Tibial nerve (tissue), 4 donors: ENCODE data around the gene SNRNP70. TPM values are rescaled to one million over a fixed set of nuclear protein-coding genes. Genes with fewer than 3 reads are reported as not detected.

ENCODE experiments used
- DNase-seq, 2 donors: peaks; one replicate each; pipeline ENCODE4 v3.0.0-alpha.2; 2019; ENCODE audit warnings: low spot score in 2 of 2
- H3K27ac ChIP-seq, 4 donors: fragments of 200-600 bp; sonication (generic) in 3 of 4; one replicate each; pipeline ENCODE4 v1.5.1; 2017 to 2019; ENCODE audit warnings: mild to moderate bottlenecking in 1 of 4
- H3K27me3 ChIP-seq, 2 donors: fragments of 200-600 bp; sonication (generic) in 1 of 2; one replicate each; pipeline versions ENCODE4 v1.5.1 to v1.6.0; 2017 to 2019
- H3K36me3 ChIP-seq, 3 donors: fragments of 200-600 bp; sonication (generic); one replicate each; pipeline ENCODE4 v1.5.1; 2018 to 2019
- H3K4me1 ChIP-seq, 4 donors: fragments of 200-600 bp; sonication (generic) in 3 of 4; one replicate each; pipeline ENCODE4 v1.5.1; 2017 to 2019
- H3K4me3 ChIP-seq, 4 donors: fragments of 200-600 bp; sonication (generic) in 3 of 4; one replicate each; pipeline ENCODE4 v1.5.1; 2017 to 2019; ENCODE audit warnings: mild to moderate bottlenecking in 1 of 4, moderate library complexity in 1 of 4
- H3K9me3 ChIP-seq, 4 donors: fragments of 200-600 bp; sonication (generic) in 3 of 4; one replicate each; pipeline ENCODE4 v1.5.1; 2017 to 2019
- EP300 ChIP-seq, 2 donors: sonication (generic); formaldehyde crosslinking; IDR thresholded peaks; one replicate each; pipeline ENCODE4 v1.6.1; 2017; ENCODE audit warnings: antibody characterized with exemption in 2 of 2, mild to moderate bottlenecking in 1 of 2
- POLR2A ChIP-seq, 2 donors: fragments of 450-650 bp; IDR thresholded peaks; one replicate each; pipeline ENCODE4 v1.6.1; 2017; ENCODE audit warnings: antibody characterized with exemption in 2 of 2, mild to moderate bottlenecking in 2 of 2, moderate library complexity in 2 of 2
- WGBS, 2 donors: methylation state at CpG; one replicate each; pipeline ENCODE4 v1.1.5; 2018; 5-methylcytosine and 5-hydroxymethylcytosine counted together
- small RNA-seq: library from RNA; depleted of rRNA; stranded (forward); fragments of <200 nt; gene quantifications from one replicate; pipeline ENCODE3, GENCODE V24; 2016
- total RNA-seq, 4 donors: library from RNA; depleted of rRNA; stranded (reverse); fragments of >200 nt; gene quantifications; one replicate each; pipeline ENCODE4 v1.1.0, GENCODE V29; 2016
- TF ChIP-seq, protein P1 (sequence below), 5 experiments: fragments of 200-600 bp in 3 of 5; fragments of 450-650 bp in 2 of 5; sonication (generic) in 3 of 5; IDR thresholded peaks; one replicate each; pipeline ENCODE4 v1.5.1; 2016 to 2019; ENCODE audit warnings: antibody characterized with exemption in 5 of 5, mild to moderate bottlenecking in 3 of 5, moderate library complexity in 2 of 5

SNRNP70 gene
- total RNA-seq, 4 donors from 2014 or later = 286 to 444 (median 400) TPM

DNA sequence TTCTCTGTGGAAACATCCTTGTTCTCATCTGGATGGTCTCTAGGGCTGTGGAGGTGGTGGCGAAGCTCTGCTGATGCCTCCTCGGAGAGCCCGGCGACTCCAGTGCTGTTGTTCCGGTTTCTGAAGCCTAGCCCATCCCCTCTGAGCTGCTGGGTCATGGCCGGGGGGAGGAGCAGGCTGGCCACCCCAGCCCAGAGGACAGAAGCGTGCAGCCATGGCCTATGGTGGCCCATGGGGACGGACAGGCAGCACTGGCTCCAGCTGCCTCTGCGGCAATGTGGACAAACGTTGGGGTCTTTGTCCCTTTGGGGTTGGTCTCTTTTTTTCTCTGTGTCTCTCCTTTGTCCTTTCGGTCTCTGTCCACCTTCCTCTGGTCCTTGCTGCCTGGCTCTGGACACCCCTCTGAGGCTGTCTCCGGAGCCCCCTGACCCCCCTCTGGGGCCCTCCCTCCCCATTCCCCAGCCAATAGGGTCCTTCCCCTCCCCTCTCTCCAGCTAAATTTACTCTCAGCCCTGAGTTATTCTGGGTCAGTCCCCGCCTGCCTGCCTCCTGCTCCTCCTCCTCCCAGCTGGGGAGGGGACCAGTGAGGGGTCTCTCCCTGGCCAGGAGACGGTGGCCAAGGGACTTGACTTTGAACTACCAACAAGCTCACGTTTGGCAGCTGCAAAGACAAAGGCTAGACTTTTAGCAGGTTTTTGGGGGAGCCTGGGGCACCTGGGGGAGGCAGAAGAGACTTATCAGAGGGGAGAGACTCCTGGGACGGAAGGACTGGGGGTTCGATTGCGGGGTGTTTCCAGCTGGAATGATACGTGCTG lies 70.0 kb downstream of the SNRNP70 start, which contains the start of gene HRC:
Gene HRC (minus strand): TSS at position 392 of the 815 bp plus-strand sequence. CDS start 159 bp downstream, at position 233.
- Histone ChIP-seq H3K4me1 (peaks cover 0 to 36% (median 19%) of the 10 kb centered on the region in 4 donors), H3K9me3 (no peaks in the 10 kb centered on the region), H3K4me3 (no peak within 1 kb of the TSS), H3K27me3 (peaks cover 0 to 30% of the 10 kb centered on the region in 2 donors), H3K27ac (peak within 1 kb of the TSS in 1 of 4 donors; percentile 26), H3K36me3 (no peaks in the 10 kb centered on the region)
- 30 to 47% methylated on average over 19 of the region's 19 CpGs for WGBS, 2 donors
- no peak for DNase-seq
- TF ChIP-seq, protein P1, sequence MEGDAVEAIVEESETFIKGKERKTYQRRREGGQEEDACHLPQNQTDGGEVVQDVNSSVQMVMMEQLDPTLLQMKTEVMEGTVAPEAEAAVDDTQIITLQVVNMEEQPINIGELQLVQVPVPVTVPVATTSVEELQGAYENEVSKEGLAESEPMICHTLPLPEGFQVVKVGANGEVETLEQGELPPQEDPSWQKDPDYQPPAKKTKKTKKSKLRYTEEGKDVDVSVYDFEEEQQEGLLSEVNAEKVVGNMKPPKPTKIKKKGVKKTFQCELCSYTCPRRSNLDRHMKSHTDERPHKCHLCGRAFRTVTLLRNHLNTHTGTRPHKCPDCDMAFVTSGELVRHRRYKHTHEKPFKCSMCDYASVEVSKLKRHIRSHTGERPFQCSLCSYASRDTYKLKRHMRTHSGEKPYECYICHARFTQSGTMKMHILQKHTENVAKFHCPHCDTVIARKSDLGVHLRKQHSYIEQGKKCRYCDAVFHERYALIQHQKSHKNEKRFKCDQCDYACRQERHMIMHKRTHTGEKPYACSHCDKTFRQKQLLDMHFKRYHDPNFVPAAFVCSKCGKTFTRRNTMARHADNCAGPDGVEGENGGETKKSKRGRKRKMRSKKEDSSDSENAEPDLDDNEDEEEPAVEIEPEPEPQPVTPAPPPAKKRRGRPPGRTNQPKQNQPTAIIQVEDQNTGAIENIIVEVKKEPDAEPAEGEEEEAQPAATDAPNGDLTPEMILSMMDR (IDR thresholded peaks at IDR 0.05) = no peak
- TF ChIP-seq EP300 (IDR thresholded peaks at IDR 0.05) (no peak), POLR2A (IDR thresholded peaks at IDR 0.05) (no peak)

DNA sequence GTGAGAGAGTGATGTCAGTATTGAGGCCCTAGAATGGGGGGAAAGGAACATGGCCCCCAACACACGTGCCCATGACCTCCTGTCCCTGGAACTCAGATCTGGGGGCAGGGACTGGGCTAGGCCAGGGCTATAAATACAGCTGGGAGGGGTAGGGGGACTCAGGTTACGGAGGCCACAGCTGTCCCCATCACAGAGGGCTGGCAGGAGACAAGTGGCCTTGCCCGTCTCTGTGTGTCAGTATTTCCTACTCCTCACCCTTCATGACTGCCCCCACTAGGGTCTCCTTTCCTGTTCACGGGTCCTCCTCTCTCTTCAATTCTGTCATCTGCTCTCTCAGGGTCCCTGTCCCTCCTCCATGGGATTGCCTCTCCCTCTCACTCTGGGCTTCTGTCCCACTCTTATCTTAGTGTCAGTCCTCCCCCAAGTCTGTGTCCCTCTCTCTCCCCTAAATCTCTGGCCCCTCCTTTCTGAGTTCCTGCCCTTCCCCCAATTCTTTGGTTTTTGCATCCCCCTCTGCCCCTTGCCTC lies 70.6 kb downstream of the SNRNP70 start:
- TF ChIP-seq EP300 (IDR thresholded peaks at IDR 0.05) (no peak), POLR2A (IDR thresholded peaks at IDR 0.05) (no peak)
- TF ChIP-seq, protein P1 (IDR thresholded peaks at IDR 0.05) = no peak
- no peak for DNase-seq
- Histone ChIP-seq H3K27me3 (peaks cover 0 to 30% of the 10 kb centered on the region in 2 donors), H3K4me1 (peaks cover 0 to 29% (median 15%) of the 10 kb centered on the region in 4 donors), H3K36me3 (no peaks in the 10 kb centered on the region), H3K27ac (peak overlapping the region in 1 of 4 donors; percentile 26), H3K4me3 (no peak overlapping the region), H3K9me3 (no peaks in the 10 kb centered on the region)
- 39 to 41% methylated on average over 4 of the region's 4 CpGs for WGBS, 2 donors

DNA sequence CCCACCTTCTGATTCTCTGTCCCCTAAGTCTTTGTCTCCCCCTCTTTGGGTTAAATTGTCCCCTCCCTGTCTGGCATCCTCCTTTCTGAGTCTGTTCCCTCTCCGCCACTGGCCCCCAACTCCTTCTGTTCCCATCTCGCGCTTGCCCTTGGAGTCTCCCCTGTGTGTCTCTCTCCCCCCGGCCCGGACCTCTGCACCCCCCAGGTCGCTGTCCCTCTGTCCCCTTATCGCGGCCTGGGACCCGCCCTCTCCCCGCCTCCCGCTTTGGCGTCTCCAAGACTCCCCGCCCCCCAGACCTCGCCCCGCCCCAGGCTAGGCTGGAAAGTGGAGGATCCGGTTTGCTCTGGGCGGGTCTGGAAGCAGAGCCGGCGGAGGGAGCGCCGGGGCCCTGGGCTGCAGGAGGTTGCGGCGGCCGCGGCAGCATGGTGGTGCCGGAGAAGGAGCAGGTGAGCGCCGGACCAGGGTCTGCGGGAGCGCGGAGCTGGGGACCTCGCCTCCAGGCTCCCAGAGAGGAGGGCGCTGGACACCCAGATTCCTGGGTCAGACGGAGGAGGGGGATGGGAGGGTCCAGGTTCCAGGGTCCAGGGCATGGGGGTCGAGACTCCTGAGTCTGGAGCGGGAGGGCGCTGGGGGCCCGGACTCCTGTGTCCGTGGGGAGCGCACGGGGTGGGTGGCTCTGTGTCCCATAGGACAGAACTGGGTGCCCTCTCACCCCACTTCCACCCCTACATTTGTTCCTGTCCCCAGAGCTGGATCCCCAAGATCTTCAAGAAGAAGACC lies 72.4 kb downstream of the SNRNP70 start, which contains the start of gene TRPM4:
Gene TRPM4 (plus strand): TSS at position 348 of the 780 bp plus-strand sequence. CDS start 75 bp downstream, at position 423.
- DNase-seq = peak; percentile 79 to 85
- H3K4me1 ChIP-seq = peaks cover 0 to 17% (median 10%) of the 10 kb centered on the region in 4 donors
- peak within 1 kb of the TSS; percentile 61 to 87 (median 74) for H3K27ac ChIP-seq

More for the DNA sequence above, 72.4 kb downstream of the SNRNP70 start, which contains the start of gene TRPM4:
- TF ChIP-seq EP300 (IDR thresholded peaks at IDR 0.05) = peak in 1 of 2 donors; percentile 82
- peak; percentile 18 to 60 for TF ChIP-seq POLR2A (IDR thresholded peaks at IDR 0.05)
- TF ChIP-seq, protein P1 (IDR thresholded peaks at IDR 0.05) = no peak
- Histone ChIP-seq H3K9me3 (no peaks in the 10 kb centered on the region), H3K36me3 (no peaks in the 10 kb centered on the region), H3K4me3 (peak within 1 kb of the TSS; percentile 49 to 84 (median 59)), H3K27me3 (peaks cover 0 to 28% of the 10 kb centered on the region in 2 donors)
- WGBS, 2 donors = 1% methylated on average over 33 to 37 of the region's 41 CpGs

Small RNAs within 50 kb of the gene (small RNA-seq; reads per million reads assigned to genes)
- gene RN7SL708P = not detected

Other genes starting within 250 kb of the SNRNP70 start
- gene HSD17B14, start 249.0 kb upstream of the SNRNP70 start, total RNA-seq = 10 to 100 TPM; 20.1 to 34.5 (median 26.3) TPM
- gene PLEKHA4, start 216.8 kb upstream of the SNRNP70 start, total RNA-seq = 100 to 1,000 TPM; 211 to 444 (median 282) TPM
- 100 to 1,000 TPM in 2 of 4 donors, 10 to 100 TPM in 2; 81.0 to 171 (median 101) TPM for gene PPP1R15A, start 213.0 kb upstream of the SNRNP70 start, total RNA-seq
- 1 to 10 TPM in 1 of 4 donors, under 1 TPM in 2, not detected in 1; 0.22 to 2.5 (median 0.60) TPM for gene TULP2, start 186.7 kb upstream of the SNRNP70 start, total RNA-seq
- 100 to 1,000 TPM; 220 to 352 (median 287) TPM for gene NUCB1, start 185.1 kb upstream of the SNRNP70 start, total RNA-seq
- 1 to 10 TPM in 1 of 4 donors, not detected in 3; 1.2 TPM for gene DHDH, start 151.8 kb upstream of the SNRNP70 start, total RNA-seq
- 10 to 100 TPM; 31.4 to 61.2 (median 38.4) TPM for gene BAX, start 130.6 kb upstream of the SNRNP70 start, total RNA-seq
- gene FTL, start 120.1 kb upstream of the SNRNP70 start, total RNA-seq = 1,000 to 10,000 TPM; 5,480 to 8,362 (median 5,857) TPM
- 10 to 100 TPM; 28.8 to 42.0 (median 31.0) TPM for gene GYS1, start 92.1 kb upstream of the SNRNP70 start, total RNA-seq
- gene RUVBL2, start 91.6 kb upstream of the SNRNP70 start, total RNA-seq = 100 to 1,000 TPM in 1 of 4 donors, 10 to 100 TPM in 3; 69.2 to 120 (median 78.5) TPM
- 1 to 10 TPM in 1 of 4 donors, not detected in 3; 2.6 TPM for gene LHB, start 68.4 kb upstream of the SNRNP70 start, total RNA-seq
- not detected for gene CGB3, start 61.1 kb upstream of the SNRNP70 start, total RNA-seq
- not detected for gene CGB2, start 53.6 kb upstream of the SNRNP70 start, total RNA-seq
- gene CGB1, start 48.6 kb upstream of the SNRNP70 start, total RNA-seq = not detected
- not detected for gene CGB5, start 41.6 kb upstream of the SNRNP70 start, total RNA-seq
- gene CGB8, start 36.3 kb upstream of the SNRNP70 start, total RNA-seq = not detected
- gene CGB7, start 27.7 kb upstream of the SNRNP70 start, total RNA-seq = not detected
- gene NTF4, start 20.6 kb upstream of the SNRNP70 start, total RNA-seq = not detected
- gene KCNA7, start 12.8 kb upstream of the SNRNP70 start, total RNA-seq = not detected
- gene LIN7B, start 28.9 kb downstream of the SNRNP70 start, total RNA-seq = 10 to 100 TPM; 15.7 to 24.9 (median 19.6) TPM
- gene C19orf73, start 33.7 kb downstream of the SNRNP70 start, total RNA-seq = 1 to 10 TPM in 3 of 4 donors, not detected in 1; 1.0 to 7.8 (median 5.0) TPM
- gene PPFIA3, start 34.1 kb downstream of the SNRNP70 start, total RNA-seq = 1 to 10 TPM; 1.8 to 6.7 (median 3.5) TPM
- gene HRC, start 69.9 kb downstream of the SNRNP70 start, total RNA-seq = 1 to 10 TPM in 3 of 4 donors, under 1 TPM in 1; 0.60 to 4.3 (median 2.6) TPM
- 10 to 100 TPM; 12.6 to 22.4 (median 16.7) TPM for gene TRPM4, start 72.3 kb downstream of the SNRNP70 start, total RNA-seq
- 1 to 10 TPM; 2.6 to 4.6 (median 3.4) TPM for gene SLC6A16, start 239.7 kb downstream of the SNRNP70 start, total RNA-seq
- 10 to 100 TPM in 3 of 4 donors, 1 to 10 TPM in 1; 9.8 to 18.6 (median 15.8) TPM for gene CD37, start 250.0 kb downstream of the SNRNP70 start, total RNA-seq